ENCODE data around the gene TFF3. TPM values are rescaled to one million over a fixed set of nuclear protein-coding genes. Genes with fewer than 3 reads are reported as not detected.
"Not testable (repeated sequence)": the region's sequence is repeated elsewhere in the genome, so short reads cannot be mapped to it uniquely, and the experiment has no call there.

Gene TFF3
- total and polyA plus RNA-seq, 2 experiments from 2014 or later: 0.38 TPM; not detected in 1

- TF ChIP-seq CTCF (IDR thresholded peaks at IDR 0.05; ENCODE audit: low read depth, low read length): no peak
- Histone ChIP-seq H3K4me1 (ENCODE audit: low read depth) (no peaks in the 10 kb centered on the region), H3K36me3 (no peaks in the 10 kb centered on the region), H3K9me3 (ENCODE audit: low read depth) (no peaks in the 10 kb centered on the region), H3K27me3 (no peaks in the 10 kb centered on the region), H3K27ac (no peak overlapping the region), H3K4me3 (no peak overlapping the region)
- no peak for DNase-seq (ENCODE audit: low read depth in 1 of 2, low spot score in 1 of 2)
Measured at GRCh38 chr21:42293649-42294272, 21.4 kb downstream of the TFF3 start.

DNA sequence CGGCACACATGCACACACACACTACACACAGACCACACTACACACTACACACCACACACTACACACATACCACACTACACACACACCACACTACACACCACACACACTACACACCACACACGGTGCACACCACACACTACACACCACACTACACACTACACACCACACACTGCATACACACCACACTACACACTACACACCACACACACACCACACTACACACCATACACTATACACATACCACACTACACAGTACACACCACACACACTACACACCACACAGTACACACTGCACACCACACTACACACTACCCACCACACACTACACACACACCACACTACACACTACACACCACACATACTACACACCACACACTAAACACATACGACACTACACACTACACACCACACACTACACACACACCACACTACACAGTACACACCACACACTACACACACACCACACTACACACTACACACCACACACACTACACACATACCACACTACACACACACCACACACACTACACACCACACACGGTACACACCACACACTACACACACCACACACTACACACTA lies 22.6 kb downstream of the TFF3 start:
- H3K4me1 ChIP-seq (ENCODE audit: low read depth); H3K9me3 ChIP-seq (ENCODE audit: low read depth); H3K4me3 ChIP-seq; H3K27me3 ChIP-seq; H3K36me3 ChIP-seq; H3K27ac ChIP-seq; DNase-seq (ENCODE audit: low read depth in 1 of 2, low spot score in 1 of 2): not testable (repeated sequence)

DNA sequence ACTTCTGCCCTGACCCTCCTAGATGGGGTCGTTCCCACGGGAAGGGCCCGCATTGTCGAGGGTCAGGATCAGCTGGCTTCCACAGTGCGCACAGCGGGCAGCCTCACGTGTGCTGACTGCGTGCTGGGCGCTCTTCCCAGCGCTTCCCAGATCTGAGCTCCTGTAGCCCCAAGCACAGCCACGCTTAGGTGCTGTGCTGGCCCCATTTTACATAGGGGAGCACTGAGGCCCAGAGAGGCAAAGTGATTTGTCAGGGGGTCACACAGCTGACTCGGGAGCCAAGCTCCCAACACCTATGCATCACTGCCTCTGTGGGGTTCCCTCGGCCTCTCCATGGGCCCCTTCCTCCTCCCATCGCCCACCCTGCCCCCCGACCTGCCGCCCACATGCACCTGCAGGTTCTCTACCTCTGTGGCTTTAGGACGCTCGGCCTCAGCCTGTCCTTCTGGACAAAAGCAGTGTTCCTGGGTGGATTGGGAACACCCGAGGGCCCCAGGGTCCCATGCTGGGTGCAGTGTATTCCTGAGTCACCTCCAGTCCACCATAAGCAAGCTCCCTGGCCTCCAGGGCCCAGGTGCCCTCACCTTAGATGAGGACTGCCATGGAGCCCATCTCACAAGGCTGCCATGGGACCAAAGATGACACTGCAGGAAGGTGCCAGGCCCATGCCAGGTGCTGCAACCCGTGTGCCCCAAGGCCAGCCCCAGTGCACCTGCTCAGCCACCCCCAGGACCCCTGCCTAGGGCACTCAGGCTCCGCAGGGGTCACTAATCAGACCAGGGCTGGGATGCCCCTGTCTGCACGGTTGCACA lies 23.3 kb downstream of the TFF3 start:
- no peak overlapping the region for H3K4me3 ChIP-seq

DNA sequence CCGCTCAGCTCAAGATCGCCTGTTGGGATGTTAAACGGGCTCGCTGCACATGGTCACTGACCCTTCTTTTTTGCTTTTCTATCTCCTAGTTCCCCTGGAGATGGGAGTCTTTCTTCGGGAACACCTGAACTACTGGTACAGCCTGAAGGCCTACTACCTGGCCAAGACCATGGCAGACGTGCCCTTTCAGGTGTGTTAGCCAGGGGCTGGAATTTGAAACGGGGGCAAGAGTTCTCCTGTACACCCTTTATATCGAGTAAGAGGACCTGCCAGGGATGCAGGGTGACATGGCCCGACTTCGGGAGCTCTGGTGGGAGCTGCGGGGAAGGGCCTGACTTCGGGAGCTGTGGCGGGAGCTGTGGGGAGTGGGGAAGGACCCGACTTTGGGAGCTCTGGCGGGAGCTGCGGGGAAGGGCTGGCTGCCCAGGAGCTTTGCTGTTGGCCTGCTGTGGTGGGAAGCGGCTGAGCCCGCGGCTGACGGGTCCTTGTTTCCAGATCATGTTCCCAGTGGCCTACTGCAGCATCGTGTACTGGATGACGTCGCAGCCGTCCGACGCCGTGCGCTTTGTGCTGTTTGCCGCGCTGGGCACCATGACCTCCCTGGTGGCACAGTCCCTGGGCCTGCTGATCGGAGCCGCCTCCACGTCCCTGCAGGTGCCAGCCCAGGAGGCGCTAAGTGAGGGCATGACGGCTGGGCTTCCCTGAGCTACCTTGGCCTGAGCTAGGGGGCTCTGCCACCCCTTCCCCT lies 24.0 kb downstream of the TFF3 start:
- no peak for DNase-seq (ENCODE audit: low read depth in 1 of 2, low spot score in 1 of 2)
- H3K4me1 ChIP-seq (ENCODE audit: low read depth): no peaks in the 10 kb centered on the region

More for the DNA sequence above, 23.3 kb downstream of the TFF3 start:
- H3K27ac ChIP-seq: no peak overlapping the region
- no peak for DNase-seq (ENCODE audit: low read depth in 1 of 2, low spot score in 1 of 2)
- H3K4me1 ChIP-seq (ENCODE audit: low read depth): no peaks in the 10 kb centered on the region
- no peaks in the 10 kb centered on the region for H3K27me3 ChIP-seq
- no peaks in the 10 kb centered on the region for H3K9me3 ChIP-seq (ENCODE audit: low read depth)
- no peak for TF ChIP-seq CTCF (IDR thresholded peaks at IDR 0.05; ENCODE audit: low read depth, low read length)
- no peaks in the 10 kb centered on the region for H3K36me3 ChIP-seq

DNA sequence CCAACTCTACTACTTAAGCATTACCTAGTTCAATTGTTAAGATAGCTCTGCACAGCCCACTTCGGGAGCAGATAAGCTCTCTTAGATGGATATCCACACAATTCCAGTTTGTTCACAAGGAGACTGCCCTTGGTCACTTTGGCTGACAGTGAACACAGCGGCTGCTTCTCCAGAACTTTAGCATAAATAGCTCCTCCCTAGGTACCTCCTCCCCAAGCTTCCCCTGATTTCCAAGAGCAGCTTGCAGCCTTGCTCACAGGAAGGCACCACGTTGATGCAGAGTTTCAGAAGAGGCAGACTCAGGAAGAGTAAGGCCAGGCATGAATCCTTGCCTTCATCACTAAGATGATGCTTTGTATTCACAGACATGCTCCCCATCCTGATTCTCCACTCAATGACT lies 24.7 kb downstream of the TFF3 start:
- TF ChIP-seq CTCF (IDR thresholded peaks at IDR 0.05; ENCODE audit: low read depth, low read length): no peak
- H3K4me1 ChIP-seq (ENCODE audit: low read depth): no peaks in the 10 kb centered on the region
- DNase-seq (ENCODE audit: low read depth in 1 of 2, low spot score in 1 of 2): no peak

More for the DNA sequence above, 24.0 kb downstream of the TFF3 start:
- no peak overlapping the region for H3K4me3 ChIP-seq
- no peaks in the 10 kb centered on the region for H3K36me3 ChIP-seq
- no peaks in the 10 kb centered on the region for H3K27me3 ChIP-seq
- no peaks in the 10 kb centered on the region for H3K9me3 ChIP-seq (ENCODE audit: low read depth)
- TF ChIP-seq CTCF (IDR thresholded peaks at IDR 0.05; ENCODE audit: low read depth, low read length): no peak
- H3K27ac ChIP-seq: no peak overlapping the region

More for the DNA sequence above, 24.7 kb downstream of the TFF3 start:
- no peaks in the 10 kb centered on the region for H3K27me3 ChIP-seq
- H3K36me3 ChIP-seq: no peaks in the 10 kb centered on the region
- H3K27ac ChIP-seq: no peak overlapping the region
- H3K4me3 ChIP-seq: no peak overlapping the region
- no peaks in the 10 kb centered on the region for H3K9me3 ChIP-seq (ENCODE audit: low read depth)

All from cardiac muscle cell (in vitro differentiated cells and primary cell).